Smooth muscle cell (in vitro differentiated cells): ENCODE data around the gene USP22. TPM values are rescaled to one million over a fixed set of nuclear protein-coding genes. Genes with fewer than 3 reads are reported as not detected.

Source experiments
- DNase-seq: peaks from one replicate; lab custom pipeline; 2025; ENCODE audit not compliant: unreplicated experiment; lab: John Stamatoyannopoulos, UW
- H2AFZ ChIP-seq: fragments of 200-600 bp; sonication (generic); 2 replicates; pipeline ENCODE4 v1.6.0; 2016; ENCODE audit warnings: antibody characterized with exemption, low read depth, mild to moderate bottlenecking
- H3F3A ChIP-seq: fragments of 200-600 bp; sonication (generic); 2 replicates; pipeline ENCODE4 v1.6.0; 2017; ENCODE audit warnings: antibody characterized with exemption, low read depth
- H3K27ac ChIP-seq: fragments of 200-600 bp; sonication (generic); 2 replicates; pipeline ENCODE4 v1.5.1; 2016; ENCODE audit warnings: low read depth, mild to moderate bottlenecking
- H3K27me3 ChIP-seq: fragments of 200-600 bp; sonication (generic); 2 replicates; pipeline ENCODE4 v1.6.1; 2016; ENCODE audit warnings: low read depth, mild to moderate bottlenecking
- H3K36me3 ChIP-seq: fragments of 200-600 bp; sonication (generic); 2 replicates; pipeline ENCODE4 v1.5.1; 2016; ENCODE audit warnings: low read depth
- H3K4me1 ChIP-seq: fragments of 200-600 bp; sonication (generic); 2 replicates; pipeline ENCODE4 v1.5.1; 2016; ENCODE audit warnings: low read depth
- H3K4me2 ChIP-seq: fragments of 200-600 bp; sonication (generic); 2 replicates; pipeline ENCODE4 v1.6.0; 2016; ENCODE audit warnings: mild to moderate bottlenecking
- H3K4me3 ChIP-seq: fragments of 200-600 bp; sonication (generic); 2 replicates; pipeline ENCODE4 v1.5.1; 2016; ENCODE audit warnings: mild to moderate bottlenecking
- H3K79me2 ChIP-seq: fragments of 200-600 bp; sonication (generic); 2 replicates; pipeline ENCODE4 v1.6.0; 2016; ENCODE audit warnings: low read depth, mild to moderate bottlenecking
- H3K9ac ChIP-seq: fragments of 200-600 bp; sonication (generic); 2 replicates; pipeline ENCODE4 v1.6.0; 2016; ENCODE audit warnings: low read depth
- H3K9me3 ChIP-seq: fragments of 200-600 bp; sonication (generic); replicated peaks from 2 replicates; pipeline ENCODE4 v1.5.1; 2016; ENCODE audit warnings: low read depth
- H4K20me1 ChIP-seq: fragments of 200-600 bp; sonication (generic); 2 replicates; pipeline ENCODE4 v1.6.0; 2016; ENCODE audit warnings: low read depth
- WGBS: methylation state at CpG from one replicate; pipeline ENCODE4 v1.1.7; 2016; ENCODE audit warnings: low lambda C conversion rate; 5-methylcytosine and 5-hydroxymethylcytosine counted together
- polyA plus RNA-seq: library from polyadenylated mRNA; unstranded; fragments of >200 nt; fragmentation: Nextera tagmentation; extraction: Ambion mirVana; gene quantifications from 2 replicates; pipeline ENCODE4 v1.2.1, GENCODE V29; 2016
- total RNA-seq: library from RNA; depleted of rRNA; stranded (reverse); fragments of >200 nt; gene quantifications from 2 replicates; pipeline ENCODE4 v1.2.3, GENCODE V29; 2014
- TF ChIP-seq, protein P1 (sequence below): fragments of 200-600 bp; sonication (generic); IDR thresholded peaks from 2 replicates; pipeline ENCODE4 v1.5.1; 2017; ENCODE audit warnings: borderline replicate concordance, mild to moderate bottlenecking, antibody characterized with exemption; ENCODE audit not compliant: insufficient read depth, poor library complexity, severe bottlenecking

The USP22 gene
- total and polyA plus RNA-seq, 2 experiments from 2014 or later: 79.3 to 151 TPM

DNA sequence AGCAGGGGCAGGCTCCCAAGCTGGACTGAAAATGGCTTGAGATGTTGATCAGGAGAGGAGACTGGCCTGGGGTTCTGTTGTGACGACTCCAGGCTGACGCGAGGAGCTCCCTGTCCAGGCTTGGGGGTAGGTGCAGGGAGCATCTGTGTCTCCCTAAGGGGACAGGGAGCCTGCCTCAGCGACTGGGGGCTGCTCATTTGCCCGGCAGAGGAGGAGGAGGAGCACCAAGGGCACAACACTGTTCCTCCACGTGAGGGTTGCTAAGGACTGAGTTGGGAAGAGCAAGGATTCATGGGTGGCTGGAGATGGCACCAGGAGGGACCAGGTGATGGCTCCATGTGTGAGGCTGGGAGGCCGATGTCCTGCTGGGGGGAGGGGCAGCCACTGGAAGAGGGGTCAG is 53.3 kb downstream of the USP22 start:
- Histone ChIP-seq H3K4me3 (no peak overlapping the region), H3K4me2 (no peak overlapping the region), H3K9me3 (no peaks in the 10 kb centered on the region), H3K27ac (no peak overlapping the region), H4K20me1 (no peaks in the 10 kb centered on the region), H3K4me1 (no peaks in the 10 kb centered on the region), H2AFZ (no peak overlapping the region), H3K79me2 (no peaks in the 10 kb centered on the region), H3K9ac (no peak overlapping the region), H3F3A (no peaks in the 10 kb centered on the region), H3K36me3 (no peaks in the 10 kb centered on the region), H3K27me3 (no peaks in the 10 kb centered on the region)
- DNase-seq: no peak
- 90% methylated on average over 7 of the region's 7 CpGs for WGBS
- TF ChIP-seq, protein P1, sequence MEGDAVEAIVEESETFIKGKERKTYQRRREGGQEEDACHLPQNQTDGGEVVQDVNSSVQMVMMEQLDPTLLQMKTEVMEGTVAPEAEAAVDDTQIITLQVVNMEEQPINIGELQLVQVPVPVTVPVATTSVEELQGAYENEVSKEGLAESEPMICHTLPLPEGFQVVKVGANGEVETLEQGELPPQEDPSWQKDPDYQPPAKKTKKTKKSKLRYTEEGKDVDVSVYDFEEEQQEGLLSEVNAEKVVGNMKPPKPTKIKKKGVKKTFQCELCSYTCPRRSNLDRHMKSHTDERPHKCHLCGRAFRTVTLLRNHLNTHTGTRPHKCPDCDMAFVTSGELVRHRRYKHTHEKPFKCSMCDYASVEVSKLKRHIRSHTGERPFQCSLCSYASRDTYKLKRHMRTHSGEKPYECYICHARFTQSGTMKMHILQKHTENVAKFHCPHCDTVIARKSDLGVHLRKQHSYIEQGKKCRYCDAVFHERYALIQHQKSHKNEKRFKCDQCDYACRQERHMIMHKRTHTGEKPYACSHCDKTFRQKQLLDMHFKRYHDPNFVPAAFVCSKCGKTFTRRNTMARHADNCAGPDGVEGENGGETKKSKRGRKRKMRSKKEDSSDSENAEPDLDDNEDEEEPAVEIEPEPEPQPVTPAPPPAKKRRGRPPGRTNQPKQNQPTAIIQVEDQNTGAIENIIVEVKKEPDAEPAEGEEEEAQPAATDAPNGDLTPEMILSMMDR: no peak

DNA sequence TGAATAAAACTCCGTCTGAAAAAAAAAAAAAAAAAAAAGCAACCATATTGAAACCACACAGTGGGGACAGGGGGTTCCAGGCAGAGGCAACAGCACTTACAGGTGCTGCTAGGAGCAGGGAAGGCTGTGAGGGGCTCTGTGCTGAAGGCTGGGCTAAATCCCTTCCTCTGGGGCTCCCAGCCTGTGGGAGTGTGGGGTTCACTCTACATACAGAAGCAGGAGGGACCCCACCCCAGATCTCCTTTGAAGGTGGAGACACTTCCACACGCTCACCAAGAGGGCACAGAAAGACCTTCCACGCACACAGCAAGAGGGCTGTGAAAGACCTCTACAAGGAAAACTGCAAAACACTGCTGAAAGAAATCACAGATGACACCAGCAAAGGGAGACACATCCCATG is 53.9 kb downstream of the USP22 start:
- Histone ChIP-seq H3K79me2 (no peaks in the 10 kb centered on the region), H3K4me1 (no peaks in the 10 kb centered on the region), H3K36me3 (no peaks in the 10 kb centered on the region), H2AFZ (no peak overlapping the region), H4K20me1 (no peaks in the 10 kb centered on the region), H3K27ac (no peak overlapping the region), H3K4me3 (no peak overlapping the region), H3K9me3 (no peaks in the 10 kb centered on the region), H3K9ac (no peak overlapping the region), H3F3A (no peaks in the 10 kb centered on the region), H3K27me3 (no peaks in the 10 kb centered on the region), H3K4me2 (no peak overlapping the region)
- DNase-seq: no peak
- 100% methylated on average over 3 of the region's 3 CpGs for WGBS
- TF ChIP-seq, protein P1: no peak

DNA sequence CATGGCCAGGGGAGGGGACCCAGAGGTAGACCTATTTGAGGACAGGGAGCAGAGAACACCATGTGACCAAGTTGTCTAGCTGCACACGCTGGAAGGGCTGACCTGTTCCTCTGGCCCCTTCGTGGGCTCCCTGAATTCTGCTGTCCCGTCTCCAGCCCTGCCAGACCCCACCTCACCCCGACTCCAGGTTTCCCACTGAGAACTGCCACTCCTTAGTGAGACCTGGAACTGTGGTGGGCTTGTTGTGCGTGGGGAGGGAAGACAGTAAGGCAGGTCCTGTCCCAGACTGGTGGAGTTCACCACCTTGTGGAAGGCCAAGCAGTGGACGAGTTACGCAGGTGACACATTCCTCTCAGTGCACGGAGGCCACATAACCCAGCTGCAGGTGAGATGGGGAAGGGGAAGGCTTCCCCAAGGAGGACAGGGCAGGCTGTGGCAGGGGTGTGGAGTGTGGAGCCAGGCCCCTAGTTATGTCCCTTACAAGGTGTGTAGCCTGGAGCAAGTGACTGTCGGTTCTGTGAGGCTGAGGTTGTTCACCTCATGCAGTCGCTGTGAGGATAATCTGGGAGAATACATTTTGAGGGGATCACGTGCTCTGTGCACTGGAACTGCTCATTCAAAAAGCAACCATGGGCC is 54.7 kb downstream of the USP22 start:
- Histone ChIP-seq H3K4me2 (no peak overlapping the region), H3K4me1 (no peaks in the 10 kb centered on the region), H3K9me3 (no peaks in the 10 kb centered on the region), H3K27me3 (no peaks in the 10 kb centered on the region), H2AFZ (no peak overlapping the region), H4K20me1 (no peaks in the 10 kb centered on the region), H3K9ac (no peak overlapping the region), H3K79me2 (no peaks in the 10 kb centered on the region), H3K4me3 (no peak overlapping the region), H3K27ac (no peak overlapping the region), H3F3A (no peaks in the 10 kb centered on the region), H3K36me3 (no peaks in the 10 kb centered on the region)
- WGBS: 90% methylated on average over 11 of the region's 11 CpGs
- DNase-seq: no peak
- TF ChIP-seq, protein P1: no peak

DNA sequence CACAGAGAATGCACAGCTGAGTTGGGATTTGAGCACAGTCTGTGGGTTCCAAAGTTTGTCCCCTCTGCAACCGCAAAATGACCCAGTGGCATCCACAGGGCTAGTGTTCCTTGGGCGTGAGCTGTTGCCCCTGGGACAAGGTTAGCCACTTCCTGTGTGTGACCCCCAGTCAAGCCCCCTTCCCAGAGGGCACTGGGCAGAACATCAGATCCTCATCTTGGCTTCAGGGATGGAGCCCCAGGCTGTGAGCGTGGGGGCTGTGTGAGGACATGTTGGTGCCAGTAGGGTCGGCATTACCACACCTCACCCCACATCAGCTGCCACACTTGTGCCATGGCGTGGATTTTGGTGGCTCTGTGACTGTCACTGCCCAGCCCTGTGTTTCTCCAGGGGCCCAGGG is 55.3 kb downstream of the USP22 start:
- H3K79me2 ChIP-seq: no peaks in the 10 kb centered on the region
- no peaks in the 10 kb centered on the region for H3K27me3 ChIP-seq
- WGBS: 91% methylated on average over 5 of the region's 5 CpGs
- H3K4me2 ChIP-seq: no peak overlapping the region
- H3K27ac ChIP-seq: no peak overlapping the region
- H3K9me3 ChIP-seq: no peaks in the 10 kb centered on the region
- no peaks in the 10 kb centered on the region for H3F3A ChIP-seq
- no peak overlapping the region for H3K9ac ChIP-seq
- H3K36me3 ChIP-seq: no peaks in the 10 kb centered on the region
- no peaks in the 10 kb centered on the region for H3K4me1 ChIP-seq
- TF ChIP-seq, protein P1: no peak
- H2AFZ ChIP-seq: no peak overlapping the region
- H4K20me1 ChIP-seq: no peaks in the 10 kb centered on the region
- no peak overlapping the region for H3K4me3 ChIP-seq
- DNase-seq: no peak
